Left forelimb (tissue), 1 donor: ENCODE results near the gene NDUFB11.

Source experiments
- DNase-seq: peaks from one replicate; pipeline ENCODE4 v3.0.0-alpha.2; 2018; ENCODE audit warnings: low spot score

Gene NDUFB11

DNA sequence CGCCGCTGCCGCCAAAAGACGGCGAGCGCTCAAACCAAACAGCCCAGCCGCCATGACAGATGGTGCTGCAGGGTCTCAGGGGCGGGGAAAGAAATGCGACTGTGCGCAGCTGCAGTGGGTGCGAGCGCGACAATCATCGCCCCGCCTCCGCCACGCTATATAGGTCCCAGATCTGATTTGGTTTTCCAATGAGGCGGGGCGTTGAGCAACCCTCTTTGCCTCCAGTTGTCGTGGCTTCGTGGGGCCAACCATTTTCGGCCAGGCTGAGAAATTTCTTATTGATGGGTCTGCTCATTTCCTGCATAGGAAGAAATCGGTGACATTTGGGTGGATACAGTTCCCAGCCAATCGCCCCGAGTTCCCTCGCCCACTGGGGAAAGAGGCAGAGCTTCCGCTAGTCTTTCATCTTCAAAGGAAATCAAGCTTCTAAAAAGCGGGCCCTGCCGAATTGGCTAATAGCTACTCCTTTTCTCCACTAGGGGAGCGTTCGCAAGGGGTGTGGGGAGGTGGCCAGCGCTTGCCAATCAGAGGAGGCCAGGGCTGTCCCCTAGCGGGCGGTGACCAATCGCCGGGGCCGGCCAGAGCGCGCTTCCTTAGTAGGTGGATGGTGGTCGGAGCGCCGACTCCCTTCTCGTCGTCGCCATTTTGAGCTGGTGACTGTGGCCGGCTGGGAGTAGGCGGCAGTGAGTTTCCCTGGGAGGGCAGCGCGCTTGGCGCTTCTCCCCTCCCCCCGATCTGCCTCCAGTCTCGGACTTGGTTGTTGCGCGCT is at the start of gene NDUFB11, which contains the start of gene RBM10:
Gene NDUFB11 (minus strand): TSS at position 77 of the 769 bp plus-strand sequence. CDS start 23 bp downstream, at position 54.
Gene RBM10 (plus strand): TSS at position 596 of the 769 bp plus-strand sequence. CDS start 2,261 bp downstream, outside the sequence.
- DNase-seq: peak; percentile 90

DNA sequence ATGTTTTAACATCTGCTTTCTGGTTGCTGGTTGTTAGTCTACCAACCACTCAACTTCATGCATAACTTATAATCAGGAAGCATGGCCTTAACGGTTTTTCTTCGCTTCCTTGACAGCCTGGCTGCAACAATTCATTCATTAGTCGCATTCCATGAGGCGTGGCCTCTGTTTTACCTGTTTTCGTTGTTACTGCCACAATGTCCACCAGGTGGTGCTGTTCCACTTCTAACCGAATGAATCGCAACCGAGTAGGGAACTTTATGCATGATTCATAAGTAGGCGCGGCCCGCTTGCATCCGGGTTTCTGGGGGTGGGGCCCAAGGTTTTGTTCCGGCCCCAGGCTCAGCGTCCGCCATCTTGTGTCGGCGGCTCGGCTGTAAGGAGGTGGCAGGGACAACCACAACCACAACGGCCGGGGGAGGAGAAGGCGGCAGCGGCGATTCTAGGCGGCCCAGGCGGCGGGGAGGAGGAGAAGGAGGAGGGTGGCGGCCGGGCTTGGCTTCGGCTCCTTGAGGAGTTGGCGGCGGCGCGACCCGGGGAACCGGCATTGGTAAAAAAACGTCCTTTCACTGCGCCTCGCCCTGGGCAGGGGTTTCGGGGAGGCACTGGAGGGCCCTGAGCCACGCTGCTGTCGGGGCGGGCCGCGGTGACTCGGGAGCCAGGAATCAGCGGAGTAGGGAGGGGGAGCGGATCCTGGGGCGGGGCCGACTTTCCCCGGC is 49.1 kb upstream of the NDUFB11 start, which contains the start of gene UBA1:
Gene UBA1 (plus strand): TSS at position 355 of the 719 bp plus-strand sequence. CDS start 4,974 bp downstream, outside the sequence.
- peak; percentile 89 for DNase-seq

DNA sequence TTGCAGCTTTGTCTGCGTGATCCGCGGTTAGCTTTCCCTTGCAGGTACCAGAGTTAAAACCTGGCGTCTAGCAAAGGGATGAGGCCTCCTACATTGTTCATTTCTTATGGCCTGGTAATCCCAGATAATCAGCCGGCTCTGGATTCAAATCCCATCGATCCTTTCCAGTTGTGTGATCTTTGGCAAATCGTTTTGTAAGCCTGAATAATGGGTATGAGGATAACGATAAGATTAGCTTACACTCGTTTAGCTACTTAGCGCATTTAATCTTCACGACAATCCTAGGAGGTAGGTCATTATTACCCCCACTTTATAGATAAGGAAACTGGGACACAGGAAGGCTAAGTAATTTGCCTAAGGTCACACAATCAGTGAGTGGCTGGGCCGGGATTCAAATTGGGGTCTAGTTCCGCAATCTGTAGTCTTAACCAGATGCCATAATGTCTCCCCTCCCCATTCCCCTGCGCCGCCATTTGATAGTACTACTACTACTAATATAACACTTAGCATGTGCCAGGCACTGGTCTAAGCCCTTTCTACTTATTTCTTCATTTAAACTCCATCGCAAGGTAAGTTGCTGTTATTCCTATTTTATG is 47.4 kb upstream of the NDUFB11 start:
- no peak for DNase-seq

DNA sequence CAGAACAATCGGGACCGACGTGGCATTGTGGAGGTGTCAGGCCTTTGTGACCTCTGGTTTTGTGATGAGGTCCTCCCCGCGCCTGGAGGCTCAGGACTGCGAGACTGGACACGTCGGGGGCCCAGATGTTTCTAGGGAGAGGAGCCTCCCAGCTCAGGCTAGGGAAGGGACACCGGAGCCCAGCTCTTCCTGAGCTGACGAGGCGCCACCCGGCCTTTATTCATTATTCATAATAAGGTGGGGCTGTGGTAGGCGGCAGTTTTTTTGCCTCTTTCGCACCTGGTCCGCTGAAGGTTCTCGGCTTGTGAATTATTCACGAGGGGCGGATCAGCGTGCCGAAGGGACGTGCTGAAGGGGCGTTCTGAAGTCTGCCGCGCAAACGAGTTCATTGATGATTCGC is 46.8 kb upstream of the NDUFB11 start:
- DNase-seq: no peak

DNA sequence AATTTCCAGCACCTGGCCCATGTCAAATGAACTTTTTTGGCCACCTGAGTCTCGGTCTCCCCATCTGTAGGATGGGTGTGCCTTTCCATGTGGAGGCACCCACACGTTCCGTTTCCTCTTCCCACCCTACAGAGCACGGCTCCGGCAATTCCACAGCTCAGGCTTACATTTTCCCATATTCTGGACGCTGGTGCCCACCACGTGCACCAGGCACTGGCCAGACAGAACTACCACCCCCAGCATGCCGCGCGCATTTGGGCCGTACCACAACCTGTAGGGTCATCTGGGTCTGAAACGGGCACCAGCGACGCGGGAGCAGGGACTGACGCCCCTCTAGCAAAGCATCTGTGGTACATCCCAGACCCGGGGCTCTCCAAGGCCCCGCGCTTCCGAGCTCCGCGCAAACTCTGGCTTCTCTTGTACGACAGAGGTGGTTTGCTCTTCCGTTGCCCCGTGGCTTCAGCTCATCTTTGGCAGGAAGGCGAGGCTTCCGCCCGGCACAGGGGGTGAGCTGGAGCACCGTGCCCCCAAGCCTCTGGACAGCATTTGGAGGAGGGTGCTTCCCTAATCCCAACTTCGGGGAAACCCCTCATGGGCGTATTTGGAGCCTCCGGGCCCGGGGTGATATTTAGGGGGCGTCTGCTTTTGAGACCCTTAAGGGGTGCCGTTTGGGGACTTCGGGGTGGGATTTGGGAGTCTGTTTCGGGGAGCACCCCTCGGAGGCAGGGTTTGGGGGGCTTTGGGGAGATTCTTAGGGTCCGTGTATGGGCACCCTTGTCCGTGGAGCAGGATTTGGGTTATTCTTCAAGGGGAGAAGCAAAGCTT is 46.2 kb upstream of the NDUFB11 start:
- peak; percentile 88 for DNase-seq

DNA sequence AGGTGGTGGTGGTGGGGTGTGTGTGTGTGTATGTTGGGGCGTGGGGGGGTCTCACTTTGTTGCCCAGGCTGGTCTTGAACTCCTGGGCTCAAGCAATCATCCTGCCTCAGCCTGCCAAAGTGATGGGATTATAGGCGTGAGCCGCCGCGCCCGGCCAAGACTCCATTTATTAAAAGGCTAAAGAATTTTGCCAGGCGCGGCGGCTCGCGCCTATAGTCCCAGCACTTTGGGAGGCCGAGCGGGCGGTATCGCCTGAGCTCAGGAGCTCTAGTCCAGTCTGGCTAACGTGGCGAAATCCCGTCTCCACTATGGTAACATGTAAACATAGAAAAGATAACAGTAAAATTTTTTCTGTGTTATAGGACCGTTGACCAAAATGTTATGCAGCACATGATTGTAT is 45.4 kb upstream of the NDUFB11 start:
- DNase-seq: no peak

DNA sequence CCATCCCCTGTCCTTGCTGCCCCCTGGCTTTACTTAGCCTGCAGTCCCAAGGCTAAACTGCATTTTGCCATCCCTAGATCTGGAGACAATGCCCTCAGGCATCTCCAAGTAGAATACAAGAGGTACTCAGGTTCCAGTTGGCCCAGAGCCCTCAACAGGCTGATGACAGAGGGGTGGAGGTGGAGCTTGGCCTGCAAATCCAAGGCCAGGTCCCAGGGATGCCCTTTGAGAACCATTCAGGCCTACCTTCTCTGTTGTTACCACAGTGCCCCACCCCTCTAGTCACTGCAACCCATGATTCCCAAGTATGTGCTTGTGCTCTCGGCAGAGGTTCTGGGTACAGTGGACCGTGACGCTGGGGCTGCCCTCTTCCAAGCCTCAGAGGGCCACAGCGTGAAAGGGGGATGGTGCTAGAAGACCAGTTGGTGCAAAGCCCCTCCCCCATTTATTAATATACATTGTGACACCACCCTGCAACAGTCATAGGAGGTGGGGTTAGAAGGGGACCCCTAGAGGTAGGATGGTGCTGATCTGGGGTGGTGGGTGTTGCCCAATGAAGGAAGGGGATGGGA is 42.7 kb upstream of the NDUFB11 start:
- no peak for DNase-seq

DNA sequence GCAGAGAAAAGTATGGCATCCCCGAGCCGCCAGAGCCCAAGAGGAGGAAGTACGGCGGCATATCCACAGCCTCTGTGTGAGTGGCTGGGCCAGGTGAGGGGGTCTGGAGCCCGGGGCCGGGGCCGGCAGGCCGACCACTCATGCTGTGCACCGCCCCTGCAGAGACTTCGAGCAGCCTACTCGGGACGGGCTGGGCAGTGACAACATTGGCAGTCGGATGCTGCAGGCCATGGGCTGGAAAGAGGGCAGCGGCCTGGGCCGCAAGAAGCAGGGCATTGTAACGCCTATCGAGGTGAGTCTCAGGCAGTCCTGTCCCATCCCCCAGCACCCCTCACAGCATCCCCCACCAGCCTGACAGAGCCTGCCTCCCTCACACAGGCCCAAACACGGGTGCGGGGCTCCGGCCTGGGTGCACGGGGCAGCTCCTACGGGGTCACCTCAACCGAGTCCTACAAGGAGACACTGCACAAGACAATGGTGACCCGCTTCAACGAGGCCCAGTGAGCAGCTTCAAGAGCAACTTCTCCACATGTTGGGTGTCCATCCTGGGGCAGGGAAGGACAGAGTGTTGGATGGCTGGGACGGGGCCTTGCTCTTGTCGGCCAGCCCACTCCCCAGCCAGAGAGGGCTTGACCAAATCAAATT is 41.7 kb upstream of the NDUFB11 start:
- DNase-seq: no peak

DNA sequence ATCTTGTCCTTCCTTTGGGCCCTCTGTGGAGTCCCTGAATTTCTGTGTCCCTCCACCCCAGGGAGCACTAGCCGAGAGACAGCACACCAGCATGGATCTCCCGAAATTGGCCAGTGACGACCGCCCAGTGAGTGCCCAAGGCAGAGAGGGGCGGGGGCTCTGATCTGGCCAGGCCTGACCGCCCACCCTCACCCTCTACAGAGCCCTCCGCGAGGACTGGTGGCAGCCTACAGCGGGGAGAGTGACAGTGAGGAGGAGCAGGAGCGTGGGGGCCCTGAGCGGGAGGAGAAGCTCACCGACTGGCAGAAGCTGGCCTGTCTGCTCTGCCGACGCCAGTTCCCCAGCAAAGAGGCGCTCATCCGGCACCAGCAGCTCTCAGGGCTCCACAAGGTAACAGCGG is 40.7 kb upstream of the NDUFB11 start:
- DNase-seq: no peak

DNA sequence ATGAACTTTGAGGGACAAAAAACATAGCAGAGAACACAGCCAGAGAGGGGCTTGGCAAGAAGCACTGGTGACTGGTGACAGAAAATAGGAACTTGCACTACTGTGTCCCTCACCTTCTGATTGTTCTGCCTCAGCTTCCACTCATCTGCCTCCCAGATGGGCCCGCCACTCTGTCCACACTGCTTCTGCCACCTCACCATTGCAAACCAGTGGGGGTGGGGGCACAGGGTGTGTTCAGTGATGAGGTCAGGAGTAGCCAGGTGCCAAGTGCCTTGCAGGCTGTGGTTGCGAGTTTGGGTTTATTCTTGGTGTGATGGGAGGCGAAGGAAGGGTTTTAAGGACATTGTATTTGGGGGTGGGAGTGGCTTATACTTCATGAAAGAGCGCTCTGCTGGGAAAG is 40.0 kb upstream of the NDUFB11 start:
- no peak for DNase-seq

DNA sequence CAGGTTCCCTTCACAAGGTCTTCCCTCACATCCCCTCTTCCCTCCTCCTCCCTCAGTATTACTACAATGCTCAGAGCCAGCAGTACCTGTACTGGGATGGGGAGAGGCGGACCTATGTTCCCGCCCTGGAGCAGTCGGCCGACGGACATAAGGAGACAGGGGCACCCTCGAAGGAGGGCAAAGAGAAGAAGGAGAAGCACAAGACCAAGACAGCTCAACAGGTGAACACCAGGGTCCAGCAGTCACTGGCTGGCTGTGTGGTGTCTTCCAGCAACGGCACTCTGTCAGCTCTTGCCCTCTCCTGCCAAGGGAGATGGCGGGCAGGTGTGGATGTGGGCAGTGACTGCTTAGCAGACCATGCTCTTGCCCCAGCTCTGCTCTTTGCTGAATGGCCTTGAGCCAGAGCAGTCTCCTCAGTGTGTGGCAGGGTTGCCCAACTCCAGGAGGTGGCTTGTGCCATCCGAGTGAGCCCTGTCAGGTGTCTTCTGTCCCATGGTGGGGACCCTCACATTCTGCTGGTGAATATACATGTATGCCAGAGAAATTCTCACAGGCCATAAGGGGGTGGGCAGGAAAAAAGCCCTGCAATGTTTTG is 37.7 kb upstream of the NDUFB11 start:
- no peak for DNase-seq

DNA sequence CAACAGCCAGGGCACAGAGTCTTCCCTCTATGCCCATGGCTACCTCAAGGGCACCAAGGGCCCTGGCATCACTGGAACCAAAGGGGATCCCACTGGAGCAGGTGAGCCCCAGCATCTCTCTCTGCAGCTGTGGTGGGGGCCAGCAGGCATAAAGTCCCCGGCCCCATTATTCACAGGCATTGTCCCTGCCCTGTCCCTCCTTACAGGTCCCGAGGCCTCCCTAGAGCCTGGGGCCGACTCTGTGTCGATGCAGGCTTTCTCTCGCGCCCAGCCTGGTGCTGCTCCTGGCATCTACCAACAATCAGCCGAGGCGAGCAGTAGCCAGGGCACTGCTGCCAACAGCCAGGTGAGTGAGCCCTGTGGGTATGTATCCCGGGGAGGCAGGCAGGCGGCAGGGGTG is 36.8 kb upstream of the NDUFB11 start:
- DNase-seq: no peak

DNA sequence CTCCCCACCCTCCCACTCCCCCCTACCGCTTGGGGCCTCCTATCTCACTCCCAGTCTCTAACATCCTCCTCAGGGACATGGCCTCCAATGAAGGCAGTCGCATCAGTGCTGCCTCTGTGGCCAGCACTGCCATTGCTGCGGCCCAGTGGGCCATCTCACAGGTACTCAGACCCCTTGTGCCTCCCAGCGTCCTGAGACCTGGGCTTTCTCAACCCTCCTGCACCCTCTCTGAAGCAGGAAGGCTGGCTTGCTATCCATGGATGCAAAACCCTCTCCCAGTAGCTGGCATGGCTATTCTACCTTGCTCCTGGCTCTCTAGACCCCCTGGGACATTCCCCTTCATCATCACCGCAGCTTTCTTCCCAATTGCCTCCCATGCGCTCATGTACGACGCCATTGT is 35.8 kb upstream of the NDUFB11 start:
- DNase-seq: no peak

DNA sequence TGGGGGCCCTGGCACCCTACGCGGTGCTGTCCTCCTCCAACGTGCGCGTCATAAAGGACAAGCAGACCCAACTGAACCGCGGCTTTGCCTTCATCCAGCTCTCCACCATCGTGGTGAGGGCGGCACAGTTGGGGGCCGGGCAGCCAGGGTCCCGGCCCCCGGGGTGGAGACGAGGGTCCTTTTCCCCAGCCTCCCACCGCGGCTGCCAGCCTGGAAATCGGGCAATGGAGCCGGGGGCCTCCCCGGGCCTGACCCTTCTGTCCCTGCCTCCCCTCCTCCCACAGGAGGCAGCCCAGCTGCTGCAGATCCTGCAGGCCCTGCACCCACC is 35.4 kb upstream of the NDUFB11 start:
- no peak for DNase-seq

DNA sequence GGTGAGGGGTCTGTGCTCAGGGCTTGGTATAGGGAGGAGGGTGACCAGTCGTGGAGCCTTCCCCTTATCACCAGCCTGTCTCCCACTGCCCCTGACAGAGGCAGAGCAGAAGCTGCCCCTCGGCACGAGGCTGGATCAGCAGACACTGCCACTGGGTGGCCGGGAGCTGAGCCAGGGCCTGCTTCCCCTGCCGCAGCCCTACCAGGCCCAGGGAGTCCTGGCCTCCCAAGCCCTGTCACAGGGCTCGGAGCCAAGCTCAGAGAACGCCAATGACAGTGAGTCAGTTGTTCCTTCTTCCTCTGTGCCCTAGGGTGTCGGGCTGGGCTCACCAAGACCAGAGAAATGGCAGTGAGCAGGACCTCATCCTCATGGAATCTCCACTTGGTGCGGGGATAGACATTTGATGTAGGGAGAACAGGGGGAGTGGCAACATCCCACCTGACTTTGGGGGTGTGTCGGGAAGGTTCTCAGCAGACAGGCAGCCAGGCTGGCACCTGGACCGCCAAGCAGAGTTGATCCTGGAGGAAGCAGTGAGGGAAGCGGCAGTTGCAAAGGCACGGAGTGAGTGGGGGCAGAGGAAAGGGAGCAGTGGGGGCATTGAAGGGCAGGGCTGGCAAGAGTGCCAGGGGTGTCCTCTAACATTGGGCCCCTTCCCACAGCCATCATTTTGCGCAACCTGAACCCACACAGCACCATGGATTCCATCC is 34.9 kb upstream of the NDUFB11 start:
- no peak for DNase-seq

DNA sequence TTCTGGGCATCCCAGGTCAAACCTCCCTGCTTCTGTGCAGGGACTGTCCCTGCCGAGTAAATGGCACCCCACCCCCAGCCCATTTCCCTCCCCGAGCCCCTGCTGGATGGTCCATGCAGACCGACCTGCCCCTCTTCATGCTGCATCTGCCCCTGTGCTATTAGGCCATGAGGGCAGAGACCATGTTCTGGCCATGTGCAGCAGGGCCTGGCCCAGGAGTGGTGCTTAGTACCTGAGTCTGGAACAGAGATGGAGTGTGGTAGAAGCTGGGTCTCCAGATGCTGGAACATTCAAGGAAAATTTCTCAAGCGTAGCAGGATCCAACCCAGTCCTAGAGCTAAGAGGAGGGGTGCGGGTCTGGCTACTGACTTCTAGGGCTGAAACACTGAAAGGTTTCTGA is 33.8 kb upstream of the NDUFB11 start:
- DNase-seq: no peak

DNA sequence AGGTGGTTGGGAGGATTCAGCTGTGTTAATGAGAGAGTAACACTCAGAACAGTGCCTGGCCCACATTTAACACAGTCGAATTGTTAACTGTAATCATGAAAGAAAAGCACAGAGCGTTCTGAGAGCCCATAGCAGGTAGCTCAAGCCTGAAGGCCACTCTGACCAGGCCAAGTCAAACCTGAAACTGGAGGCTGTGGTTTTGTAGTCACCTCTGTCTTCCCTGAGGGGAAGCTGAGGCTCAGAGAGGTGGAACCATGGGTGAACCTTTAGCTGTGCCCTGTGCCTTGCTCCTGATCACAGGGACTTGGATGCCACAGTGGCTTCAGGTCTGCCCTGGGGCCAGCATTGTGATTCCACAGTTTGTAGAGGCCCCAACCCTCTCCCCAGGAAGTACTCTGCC is 32.6 kb upstream of the NDUFB11 start:
- DNase-seq: no peak

DNA sequence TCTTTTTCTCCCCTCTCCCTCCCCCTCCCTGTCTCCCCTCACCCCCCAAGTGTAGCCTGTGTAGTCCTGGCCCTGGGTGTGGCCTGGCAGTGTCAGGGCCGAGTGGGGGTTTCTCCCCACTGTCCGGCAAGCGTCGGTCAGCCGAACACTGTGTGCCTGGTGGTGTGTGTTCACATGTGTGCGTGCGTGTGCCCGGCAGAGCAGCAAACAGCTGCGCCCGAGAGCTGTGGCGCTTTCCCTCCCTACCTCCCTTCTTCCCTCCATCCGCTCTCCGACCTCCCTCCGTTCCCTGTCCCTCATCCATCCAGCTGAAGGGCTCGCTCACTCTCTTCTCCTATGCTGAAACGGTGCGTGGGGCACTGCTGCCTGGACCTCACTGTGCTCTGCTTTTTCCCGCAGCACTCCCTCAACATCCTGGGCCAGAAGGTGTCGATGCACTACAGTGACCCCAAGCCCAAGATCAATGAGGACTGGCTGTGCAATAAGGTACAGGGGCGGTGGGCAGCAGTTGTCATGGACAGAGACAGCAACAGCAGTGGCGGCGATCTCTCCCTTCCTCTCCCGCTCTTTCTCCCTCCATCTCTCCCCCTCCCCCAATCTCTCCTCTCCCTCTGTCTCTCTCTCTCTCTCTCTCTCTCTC is 31.7 kb upstream of the NDUFB11 start:
- no peak for DNase-seq

DNA sequence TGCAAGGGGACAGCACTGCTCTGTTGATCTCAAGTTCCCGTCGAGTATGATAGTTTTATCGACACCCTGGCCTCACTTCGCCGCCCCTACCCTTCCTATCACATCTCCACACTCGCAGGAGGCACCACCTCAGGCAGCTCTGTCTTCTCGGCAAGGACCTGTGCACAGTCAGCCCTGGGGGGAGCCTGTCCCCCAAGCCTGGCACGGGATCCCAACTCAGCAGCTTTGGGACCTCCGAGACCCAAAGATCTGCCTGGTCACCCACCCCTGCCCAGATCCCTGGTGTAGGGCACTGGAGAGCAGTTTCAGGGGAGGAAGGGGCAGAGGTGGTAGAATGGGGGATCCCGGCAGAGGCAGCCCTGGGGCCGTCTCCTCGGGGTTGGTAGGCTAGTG is 31.1 kb upstream of the NDUFB11 start:
- no peak for DNase-seq
